Umbilical cord (tissue), 2 donors: ENCODE results near the gene ATP5F1E. TPM values are rescaled to one million over a fixed set of nuclear protein-coding genes. Genes with fewer than 3 reads are reported as not detected.

Source experiments
- DNase-seq: peaks from one replicate; pipeline ENCODE4 v3.0.0-alpha.2; 2015; ENCODE audit warnings: low spot score
- total RNA-seq: library from RNA; depleted of rRNA; stranded (reverse); fragments of >200 nt; gene quantifications from one replicate; pipeline ENCODE4 v1.2.3, GENCODE V29; 2014; ENCODE audit warnings: low replicate concordance; ENCODE audit not compliant: insufficient read depth

Gene ATP5F1E
- total RNA-seq, 1 donor from 2014 or later, result 34.7 TPM

DNA sequence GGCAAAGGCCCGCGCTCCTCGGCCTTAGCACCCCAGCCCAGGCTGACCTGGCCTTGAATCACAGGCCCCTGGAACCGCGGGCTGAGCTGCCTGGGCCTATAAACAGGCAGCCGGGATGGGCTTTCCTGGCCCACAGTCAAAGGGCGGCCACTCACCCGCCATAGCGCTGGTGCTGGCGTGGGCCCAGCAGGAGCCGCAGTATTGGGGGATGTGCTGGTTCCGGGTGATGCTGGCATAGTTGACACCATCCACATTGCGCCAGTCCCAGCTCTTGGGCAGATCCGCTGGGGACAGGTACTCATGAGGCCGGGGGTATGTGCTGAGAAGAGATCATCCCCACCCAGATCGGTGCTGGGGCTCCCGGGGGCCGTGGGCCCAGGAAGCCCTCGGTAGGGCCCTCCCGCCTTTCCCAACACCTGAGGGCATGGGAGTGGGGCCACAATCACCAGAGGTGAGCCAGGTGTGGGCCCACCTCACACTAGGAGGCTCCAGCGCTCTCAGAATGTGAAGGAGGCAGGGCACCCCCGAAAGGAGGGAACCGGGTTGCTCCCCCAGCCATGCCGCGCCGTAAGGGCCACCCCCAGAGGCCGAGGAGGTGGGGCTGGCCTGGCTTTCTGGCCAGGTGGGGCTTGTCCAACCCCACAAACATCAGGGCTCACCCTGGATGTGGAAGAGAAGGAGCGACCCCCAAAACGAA, 25.8 kb downstream of the ATP5F1E start:
- DNase-seq, result no peak

- no peak for DNase-seq
These were observed 26.5 kb downstream of the ATP5F1E start for GRCh38 chr20:59005523-59006166.

DNA sequence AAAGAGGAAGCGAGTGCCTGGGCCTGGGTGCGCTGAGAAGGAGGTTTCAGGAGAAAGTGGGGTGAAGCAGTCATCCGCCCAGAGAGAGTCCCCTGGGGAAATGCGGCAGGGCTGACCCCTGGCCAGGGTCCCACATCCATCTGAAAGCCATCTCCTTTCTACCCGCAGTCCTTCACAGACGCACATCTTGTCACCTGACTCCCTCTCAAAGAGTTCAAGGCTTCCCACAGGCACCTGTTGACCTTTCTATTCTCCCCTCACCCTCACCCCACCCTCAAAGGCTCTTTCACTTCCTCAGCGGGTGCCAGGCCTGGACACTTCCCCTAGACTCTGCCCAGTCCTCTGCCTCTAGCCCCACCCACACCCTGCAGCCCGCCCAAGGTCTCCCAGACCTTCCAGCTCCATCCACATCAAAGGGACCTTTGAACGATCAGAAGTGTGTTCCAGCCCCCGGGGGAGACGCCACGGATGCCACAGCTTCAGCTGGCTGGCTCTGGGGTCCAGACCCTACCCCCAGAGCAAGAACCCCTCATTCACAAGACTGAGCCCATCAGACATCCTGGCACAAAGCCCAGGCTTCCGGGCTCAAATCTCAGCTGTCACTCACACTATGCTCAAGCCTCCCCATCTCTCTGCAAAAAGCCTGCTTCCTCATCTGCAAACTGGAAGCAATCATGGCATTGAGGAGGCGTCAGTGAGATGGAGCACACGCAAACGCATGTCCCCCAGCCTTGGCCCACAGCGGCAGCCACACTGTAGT, 27.2 kb downstream of the ATP5F1E start:
- peak; percentile 53 for DNase-seq

GRCh38 chr20:59004493-59004762, 27.7 kb downstream of the ATP5F1E start:
- peak; percentile 28 for DNase-seq

- no peak for DNase-seq
These were observed 28.2 kb downstream of the ATP5F1E start for GRCh38 chr20:59003836-59004492.

DNA sequence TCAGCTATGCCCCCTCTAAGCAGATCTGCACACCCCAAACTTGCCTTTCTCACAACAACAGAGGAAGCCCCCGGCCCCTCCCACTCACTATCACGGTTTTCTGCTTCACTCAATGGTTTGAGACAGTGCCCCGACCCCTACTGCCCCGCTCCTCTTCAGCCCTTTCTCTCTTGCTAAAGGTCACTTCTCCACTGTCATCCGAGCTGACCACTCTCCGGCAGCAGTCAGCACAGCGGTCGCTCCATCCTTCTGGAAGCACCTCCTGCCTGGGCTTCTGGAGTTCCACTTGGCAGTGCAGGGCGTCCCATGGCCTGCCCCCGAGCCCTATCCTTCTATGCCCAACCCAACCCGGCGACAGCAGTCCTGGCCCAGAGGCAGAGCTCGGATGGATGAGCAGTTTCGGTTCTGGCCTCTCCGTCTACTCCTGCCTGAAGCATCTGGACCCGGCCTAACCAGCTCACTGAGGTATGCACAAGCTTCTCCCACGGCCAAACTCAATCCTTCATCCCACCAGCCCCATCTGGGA, 29.2 kb downstream of the ATP5F1E start:
- no peak for DNase-seq

- no peak for DNase-seq
These were observed 29.7 kb downstream of the ATP5F1E start for GRCh38 chr20:59002388-59002787.

DNA sequence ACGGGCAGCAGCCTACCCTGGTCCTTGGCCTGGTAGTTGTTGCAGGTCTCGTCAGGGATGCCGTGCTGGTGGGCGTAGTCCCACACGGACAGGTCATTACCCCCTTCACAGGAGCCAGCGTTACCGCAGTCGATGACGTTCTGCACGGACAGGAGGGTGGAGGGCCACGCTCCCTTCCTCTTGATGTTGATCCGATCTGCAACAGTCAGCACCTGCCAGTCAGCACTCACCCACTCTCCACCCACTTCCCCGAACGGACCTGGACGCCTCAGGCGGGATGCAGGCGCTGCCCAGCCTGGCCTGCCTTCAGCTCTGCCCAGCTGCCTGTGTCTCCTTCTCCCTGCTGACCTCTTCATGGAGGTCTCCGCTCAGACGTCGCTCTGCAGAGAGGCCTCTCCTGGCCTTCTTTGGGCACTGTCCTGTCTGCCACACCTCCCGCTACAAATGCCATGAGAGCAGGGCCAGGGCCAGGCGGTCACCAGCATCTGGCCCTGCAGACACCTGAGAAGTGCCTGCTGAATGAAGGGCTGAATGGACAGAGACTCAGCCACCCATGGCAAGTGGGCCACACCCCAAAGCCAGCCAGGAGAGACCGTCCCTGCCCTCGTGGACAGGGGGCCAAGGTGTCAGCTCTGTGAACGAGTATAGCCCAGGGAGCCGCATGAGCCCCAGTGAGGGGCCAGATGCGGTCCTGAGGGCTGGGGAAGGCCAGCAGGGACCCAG, 30.5 kb downstream of the ATP5F1E start:
- DNase-seq, result no peak

- no peak for DNase-seq
These were observed 31.1 kb downstream of the ATP5F1E start for GRCh38 chr20:59001068-59001448.

DNA sequence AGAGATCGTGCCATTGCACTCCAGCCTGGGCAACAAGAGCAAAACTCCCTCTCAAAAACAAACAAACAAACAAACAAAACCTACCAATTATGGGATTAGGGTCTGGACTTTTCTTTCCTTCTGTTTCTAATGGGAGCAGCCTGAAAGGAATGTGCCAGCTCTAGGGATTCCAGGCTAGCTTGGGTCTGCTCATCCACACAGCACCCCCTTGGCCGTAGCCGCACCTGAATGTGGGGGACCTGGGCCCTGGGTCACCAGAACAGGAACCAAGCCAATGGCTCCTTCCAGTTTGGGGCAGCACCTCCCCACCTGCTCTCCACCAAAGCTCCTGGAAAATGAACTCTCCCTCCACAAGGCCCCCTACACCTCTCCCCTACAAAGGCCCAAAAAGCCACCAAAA, 31.8 kb downstream of the ATP5F1E start:
- no peak for DNase-seq

- no peak for DNase-seq
These were observed 33.5 kb downstream of the ATP5F1E start for GRCh38 chr20:58998656-58999055.

GRCh38 chr20:58997141-58997770, 34.9 kb downstream of the ATP5F1E start:
- no peak for DNase-seq

GRCh38 chr20:58996226-58996611, 35.9 kb downstream of the ATP5F1E start:
- no peak for DNase-seq

DNA sequence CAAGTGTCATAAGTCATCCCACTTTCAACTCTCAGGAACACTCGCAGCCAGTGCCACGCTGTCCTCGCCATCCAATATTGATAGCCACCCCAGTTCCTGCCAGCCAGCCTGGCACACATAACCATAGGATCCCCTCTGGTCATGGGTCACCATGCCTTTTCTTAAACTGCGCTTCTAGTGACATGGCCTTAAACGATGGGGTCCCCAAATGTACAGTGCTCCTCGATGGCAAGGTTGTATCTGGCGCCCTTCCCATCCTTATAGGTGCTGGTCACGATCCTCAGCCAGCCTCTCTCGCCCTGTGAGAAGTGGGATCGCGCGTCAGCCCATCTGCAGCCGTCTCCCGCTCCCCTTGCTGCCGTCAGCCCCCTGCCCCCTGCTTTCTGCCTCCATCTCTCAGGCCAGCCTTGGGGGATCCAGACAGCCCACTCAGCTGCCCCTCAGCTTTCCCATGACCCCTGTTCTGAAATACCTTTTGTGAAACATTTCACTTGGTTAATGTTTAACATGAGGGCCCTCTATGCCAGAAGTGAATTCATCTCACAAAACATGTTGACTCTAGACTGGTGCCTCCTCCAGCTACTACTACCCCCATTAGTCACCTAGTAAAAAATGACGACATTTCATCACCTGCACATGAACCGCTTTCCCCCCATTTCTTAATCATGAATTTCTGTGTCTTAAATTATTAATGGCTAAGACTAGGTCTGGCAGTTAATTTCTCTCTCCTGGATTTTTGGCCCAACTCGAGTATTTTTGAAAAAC, 36.5 kb downstream of the ATP5F1E start:
- no peak for DNase-seq

DNA sequence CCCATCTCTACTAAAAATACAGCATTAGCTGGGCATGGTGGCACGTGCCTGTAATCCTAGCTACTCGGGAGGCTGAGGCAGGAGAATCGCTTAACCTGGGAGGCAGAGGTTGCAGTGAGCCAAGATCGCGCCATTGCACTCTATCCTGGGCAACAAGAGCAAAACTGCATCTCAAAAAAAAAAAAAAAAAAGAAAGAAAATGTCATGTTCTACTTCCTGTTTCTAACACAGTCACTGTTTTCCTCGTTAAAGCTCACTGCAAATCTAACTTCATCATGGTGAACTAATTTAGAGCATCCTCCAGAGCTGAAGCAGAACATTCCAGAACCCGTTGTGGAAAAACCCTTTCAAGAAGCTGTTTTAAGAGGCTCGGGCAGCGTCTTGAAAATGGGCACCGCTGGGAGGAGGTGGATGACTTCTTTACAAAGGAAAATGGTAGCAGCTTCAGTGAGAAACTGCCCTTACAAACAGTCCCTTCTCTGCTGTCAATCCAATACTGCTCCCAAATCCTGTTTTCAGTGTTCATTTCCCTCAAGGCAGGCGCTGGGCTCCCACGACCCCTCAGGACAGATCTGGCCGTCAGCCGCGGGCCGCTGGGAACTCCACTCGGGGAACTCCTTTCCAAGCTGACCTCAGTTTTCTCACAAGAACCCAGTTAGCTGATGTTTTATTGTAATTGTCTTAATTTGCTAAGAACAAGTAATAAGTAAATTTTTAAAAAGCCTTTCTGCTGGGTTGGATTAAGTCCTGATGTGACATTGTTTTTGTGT, 37.6 kb downstream of the ATP5F1E start:
- DNase-seq, result no peak

- DNase-seq, result no peak
These were observed 38.5 kb downstream of the ATP5F1E start for GRCh38 chr20:58993332-58994248.

DNA sequence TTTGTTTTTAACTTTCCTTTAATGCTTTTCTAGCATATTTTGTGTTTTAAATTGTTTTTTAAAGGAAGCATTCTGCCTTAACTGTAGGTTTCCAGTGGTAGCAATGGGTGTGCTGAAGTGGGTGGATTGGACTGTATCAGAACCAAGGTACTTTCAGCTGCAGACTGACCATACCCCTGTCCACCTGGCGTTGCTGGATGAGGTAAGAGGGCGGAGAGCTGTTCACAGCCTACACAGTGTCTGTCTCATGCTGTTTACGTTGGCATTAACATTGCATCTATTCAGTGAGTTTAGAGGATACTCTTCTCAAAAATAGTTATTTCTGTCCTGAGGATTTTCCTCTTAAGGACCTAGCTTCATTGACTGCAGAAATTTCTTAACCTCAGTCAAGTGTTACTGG, 39.2 kb downstream of the ATP5F1E start:
- DNase-seq, result no peak

DNA sequence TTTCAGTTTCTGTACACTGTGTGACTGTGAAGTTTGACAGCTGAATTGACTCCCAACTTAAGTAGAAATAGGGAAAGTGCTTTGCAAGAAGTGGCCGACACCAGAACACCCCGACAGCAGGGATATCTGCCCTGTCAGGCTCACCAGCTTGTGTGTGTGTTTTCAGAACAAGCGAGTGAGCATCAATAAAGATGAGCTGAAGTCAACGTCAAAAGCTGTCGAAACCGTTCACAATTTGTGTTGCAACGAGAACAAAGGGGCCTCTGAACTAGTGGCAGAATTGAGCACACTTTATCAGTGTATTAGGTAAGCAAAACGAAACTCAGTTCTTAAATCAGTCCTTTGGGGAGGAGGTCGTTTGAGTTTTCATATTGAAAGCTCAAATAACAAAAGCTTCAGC, 40.4 kb downstream of the ATP5F1E start:
- DNase-seq, result no peak
